Bone marrow (tissue), 2 donors: Measurements from ENCODE around the gene ETV3.

Experiments
- DNase-seq, 2 donors: peaks; one replicate each; lab custom pipeline; 2025; lab: John Stamatoyannopoulos, UW

The ETV3 gene

DNA sequence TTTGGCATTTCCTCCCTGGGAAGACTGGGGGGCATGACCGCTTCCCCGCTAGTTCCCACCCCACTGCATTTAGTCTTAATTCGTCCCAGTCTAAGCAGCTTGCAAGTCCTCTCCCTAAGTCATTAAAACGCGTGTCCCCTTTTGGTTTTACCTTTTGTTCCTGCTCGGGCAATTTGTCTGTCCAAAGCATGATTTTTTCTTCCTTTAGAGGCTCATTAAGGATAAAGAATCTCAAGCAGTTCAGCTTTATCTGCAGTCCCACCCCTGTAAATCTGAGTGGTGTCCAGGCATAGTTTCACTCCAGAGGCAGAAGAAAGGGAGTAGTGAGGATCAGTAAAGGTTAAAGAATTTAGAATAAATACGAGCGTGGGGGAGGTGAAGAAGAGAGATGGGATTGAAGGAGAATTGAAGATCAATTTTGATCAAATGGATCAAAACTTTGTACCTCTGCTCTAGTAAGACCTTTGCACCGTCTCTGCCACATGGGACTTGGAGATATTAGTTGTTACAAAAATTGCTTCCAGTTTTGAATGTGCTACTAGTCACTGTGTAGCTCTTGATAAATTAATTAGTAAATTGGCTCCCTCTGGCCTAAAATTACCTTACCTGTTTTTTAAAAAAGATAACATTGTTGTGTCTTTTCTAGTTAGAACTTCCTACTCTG lies 989 bp upstream of the ETV3 start:
- DNase-seq, result no peak

- DNase-seq, result no peak
Observed at GRCh38 chr1:157137408-157138219, 581 bp downstream of the ETV3 start.

DNA sequence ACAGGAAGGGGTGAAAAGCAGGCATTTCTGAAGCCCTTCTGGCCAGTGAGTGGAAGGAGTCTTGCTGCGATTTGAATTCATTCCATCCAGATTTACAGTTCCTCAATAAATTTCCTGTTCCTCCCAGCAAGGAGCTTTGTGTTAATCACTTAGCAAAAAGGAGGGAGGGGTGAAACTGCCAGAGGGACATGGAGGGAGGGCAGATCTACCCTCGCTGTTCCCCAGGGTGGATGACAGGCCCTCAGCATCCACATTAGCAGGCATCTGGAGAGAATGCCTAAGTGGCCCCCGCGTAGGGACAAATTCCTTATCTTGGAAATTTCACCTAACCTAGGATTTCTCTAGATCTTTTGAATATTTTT lies 1.2 kb downstream of the ETV3 start:
- DNase-seq, result no peak

DNA sequence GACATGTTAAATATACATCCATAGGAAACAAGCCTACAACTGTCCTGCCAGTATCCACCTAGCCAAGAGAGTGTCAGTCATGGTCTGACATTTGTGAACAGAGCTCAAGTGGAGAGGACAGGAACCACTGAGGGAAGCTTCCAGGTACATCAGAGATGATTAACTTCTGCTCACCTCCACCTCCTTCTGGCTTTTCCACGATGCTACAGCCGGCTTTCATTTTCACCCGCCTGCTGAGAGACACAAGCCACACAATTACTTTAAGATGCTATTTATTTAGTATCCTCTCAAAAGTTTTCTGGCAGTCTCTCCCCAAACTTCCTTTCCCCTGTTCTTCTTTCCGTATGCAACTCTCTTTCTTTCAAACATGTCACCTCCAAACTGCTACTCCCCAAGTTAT lies 2.1 kb downstream of the ETV3 start:
- DNase-seq, result no peak

- DNase-seq, result no peak
Observed at GRCh38 chr1:157135646-157136045, 2.5 kb downstream of the ETV3 start.

DNA sequence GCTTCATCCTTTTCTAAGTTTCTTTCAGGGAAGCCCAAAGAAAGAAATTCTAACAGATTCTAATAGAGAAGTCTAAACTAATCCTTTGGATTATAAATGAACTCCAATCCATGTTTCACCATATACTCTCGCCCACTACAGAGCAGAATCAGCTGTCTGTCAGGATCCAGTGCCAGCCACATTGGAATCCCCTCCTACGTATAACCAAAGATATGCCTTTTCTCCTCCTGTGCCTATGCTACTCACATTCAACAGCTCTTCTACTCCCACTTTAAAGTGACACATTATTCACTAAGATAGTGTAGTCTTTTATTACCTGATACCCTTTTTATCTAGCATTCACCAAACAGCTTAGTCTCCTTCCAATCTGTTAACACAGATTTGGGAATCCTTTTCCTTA lies 3.1 kb downstream of the ETV3 start:
- DNase-seq, result no peak

DNA sequence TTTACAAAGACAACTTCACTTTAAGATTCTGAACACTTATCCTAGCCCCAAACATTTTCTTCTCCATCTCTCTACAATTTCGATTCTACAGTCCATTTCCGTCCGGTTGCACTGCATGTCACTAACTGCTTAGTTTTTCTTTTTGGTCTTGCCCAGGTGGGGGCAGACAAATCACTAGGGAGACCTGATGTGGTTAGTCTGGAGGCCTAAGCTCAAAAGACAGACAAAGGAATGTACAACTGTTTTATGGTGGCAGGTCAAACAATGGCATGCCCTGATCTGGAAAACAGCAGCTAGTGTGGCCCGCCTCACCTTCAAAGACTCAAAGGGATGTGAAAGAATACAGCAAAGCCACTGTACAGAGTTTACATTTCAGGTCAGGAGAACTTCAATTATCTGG lies 3.8 kb downstream of the ETV3 start:
- no peak for DNase-seq

- DNase-seq, result no peak
Observed at GRCh38 chr1:157133426-157133825, 4.8 kb downstream of the ETV3 start.

DNA sequence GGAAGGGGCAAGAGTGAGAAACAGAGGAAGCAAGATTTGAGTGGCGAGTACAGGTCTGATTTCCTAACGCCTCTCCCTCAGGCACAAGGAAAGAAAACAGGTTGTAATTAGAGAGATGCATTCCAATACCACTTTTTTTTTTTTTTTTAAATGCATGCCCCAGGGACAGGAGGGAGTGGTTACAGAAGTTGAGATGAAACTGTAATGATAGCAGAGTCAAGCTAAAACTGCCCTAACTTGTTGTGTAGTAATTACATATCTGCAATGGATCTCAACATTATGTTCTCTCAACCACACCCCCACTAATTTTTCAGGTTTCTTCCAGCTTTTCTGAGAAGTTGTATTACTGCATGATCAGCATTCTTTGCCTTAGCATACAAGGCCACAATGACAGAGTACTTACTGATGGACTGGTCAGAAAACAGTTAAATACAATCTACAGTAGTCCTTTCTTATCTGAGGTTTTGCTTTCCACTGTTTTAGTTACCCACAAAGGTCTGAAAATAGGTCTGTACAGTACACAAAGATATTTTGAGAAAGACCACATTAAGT lies 5.5 kb downstream of the ETV3 start:
- DNase-seq, result no peak

DNA sequence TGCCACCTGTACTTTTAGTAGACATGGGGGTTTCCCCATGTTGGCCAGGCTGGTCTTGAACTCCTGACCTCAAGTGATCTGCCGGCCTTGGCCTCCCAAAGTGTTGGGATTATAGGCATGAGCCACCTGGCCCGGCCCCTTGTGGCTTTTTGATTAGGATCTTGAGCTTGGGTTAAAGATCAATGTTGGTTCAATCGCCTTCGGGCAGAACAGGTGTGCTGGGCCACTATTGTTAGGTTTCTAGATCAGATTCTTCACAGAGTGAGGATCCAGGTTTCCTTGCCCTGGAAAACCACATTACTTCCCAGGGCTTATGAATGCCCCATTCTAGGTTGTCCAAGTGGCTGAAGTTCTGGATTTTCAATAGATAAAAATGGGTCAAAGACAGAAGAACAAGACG lies 6.1 kb downstream of the ETV3 start:
- DNase-seq, result no peak

GRCh38 chr1:157131281-157131680 lies 6.9 kb downstream of the ETV3 start:
- DNase-seq, result no peak

DNA sequence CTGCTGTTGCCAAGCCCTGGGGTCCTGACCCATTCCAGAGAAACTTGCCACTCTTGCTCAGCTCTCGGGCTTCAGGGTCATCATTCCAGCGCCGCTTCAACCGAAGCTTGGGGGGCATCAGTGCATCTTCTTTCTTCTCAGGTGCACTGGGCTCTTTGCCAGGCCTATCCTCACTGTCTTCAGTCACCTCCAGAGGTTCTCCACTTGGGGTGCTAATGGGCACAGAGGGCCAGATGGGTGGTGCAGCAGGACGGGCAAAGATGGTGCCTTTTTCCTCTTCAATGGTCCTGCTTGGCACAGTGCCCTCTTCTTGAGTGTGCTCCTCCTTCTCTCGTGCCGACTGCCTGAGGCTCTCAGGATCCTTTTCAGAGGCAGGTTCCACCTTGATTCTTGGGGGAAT lies 13.3 kb downstream of the ETV3 start:
- DNase-seq, result no peak

- no peak for DNase-seq
Observed at GRCh38 chr1:157119448-157119847, 18.7 kb downstream of the ETV3 start.

- no peak for DNase-seq
Observed at GRCh38 chr1:157119008-157119407, 19.2 kb downstream of the ETV3 start.

DNA sequence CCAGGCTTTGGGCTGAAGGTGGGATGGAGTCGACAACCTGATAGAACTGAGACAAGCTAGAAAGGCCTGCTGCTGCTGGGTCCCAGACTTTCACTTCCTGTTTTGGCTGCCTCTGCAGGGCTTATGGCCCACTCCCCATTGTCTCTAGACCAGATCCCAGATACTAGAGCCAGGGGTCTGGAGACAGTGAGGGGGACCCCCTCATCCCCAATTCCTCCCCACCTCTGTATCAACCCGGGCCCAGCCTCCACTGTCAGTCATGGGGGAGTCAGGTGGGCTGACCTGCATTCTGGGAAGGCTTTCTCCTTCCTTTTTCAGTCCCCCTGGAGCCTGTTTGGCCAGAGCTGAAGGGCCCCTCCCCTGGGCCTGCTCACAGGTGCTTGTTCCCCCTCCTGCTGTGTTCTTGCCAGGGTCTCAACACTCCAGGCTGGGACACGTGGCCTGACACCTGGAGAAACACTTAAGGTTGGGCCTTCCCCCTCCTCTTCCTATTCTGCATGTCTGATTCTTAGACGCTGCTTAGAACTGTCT lies 20.6 kb downstream of the ETV3 start:
- no peak for DNase-seq

DNA sequence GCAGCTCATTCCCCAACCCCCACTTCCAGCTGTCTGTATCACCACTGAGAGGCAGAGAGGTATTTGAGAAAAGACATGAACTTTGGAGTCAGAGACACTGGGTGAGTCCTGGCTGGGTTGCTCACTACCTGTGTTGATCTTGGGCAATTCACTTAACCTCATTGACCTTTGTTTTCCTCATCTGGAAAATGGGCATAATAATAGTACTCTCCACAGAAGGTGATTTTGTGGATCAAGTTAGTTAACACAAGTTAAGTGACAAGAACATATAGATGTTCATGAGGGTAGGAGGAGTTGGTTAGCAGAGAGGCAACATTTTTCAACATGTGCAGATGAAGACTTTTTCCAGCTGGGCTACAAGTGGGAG lies 21.5 kb downstream of the ETV3 start:
- DNase-seq, result no peak

DNA sequence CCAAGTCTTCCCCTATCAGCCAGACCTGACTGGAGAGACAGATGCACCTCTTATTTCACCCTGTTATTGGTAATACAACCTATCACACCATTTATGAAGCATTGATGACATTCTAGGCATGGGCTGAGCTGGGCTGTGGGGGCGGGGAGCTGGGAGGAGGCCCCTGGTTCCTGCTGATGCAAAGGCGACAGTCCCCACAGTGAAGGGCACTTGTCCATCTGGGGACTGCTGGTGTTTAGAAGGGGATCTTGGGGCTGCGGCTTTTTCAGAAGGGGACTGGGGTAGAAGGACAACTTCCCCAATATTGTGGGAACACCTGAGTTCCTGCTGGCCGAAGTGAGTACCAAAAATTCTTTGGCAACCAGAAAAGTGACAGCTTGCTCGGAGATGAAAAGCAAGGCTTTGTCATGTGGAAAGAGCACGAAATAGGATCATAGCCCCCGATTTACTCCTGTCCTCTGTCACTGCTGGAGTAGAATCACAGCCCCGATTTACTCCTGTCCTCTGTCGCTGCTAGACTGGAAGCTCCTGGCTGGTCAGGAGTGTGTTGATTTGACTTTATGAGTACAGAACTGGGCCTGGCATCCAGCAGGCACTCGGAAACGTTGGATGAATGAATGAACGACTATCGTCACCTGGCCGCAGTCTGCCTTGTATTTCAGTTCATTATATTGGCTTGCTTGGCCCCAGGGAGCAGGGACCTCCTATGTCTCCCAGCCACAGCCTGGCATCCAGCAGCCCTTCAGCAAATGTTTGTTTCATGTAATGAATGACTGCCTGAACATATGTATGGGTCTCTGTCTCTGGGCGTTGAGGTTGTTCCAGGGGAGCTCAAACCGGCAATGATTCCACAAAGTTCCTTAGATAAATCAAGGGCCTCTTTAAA lies 22.1 kb downstream of the ETV3 start:
- DNase-seq, result no peak

- DNase-seq, result no peak
Observed at GRCh38 chr1:157115429-157115838, 22.8 kb downstream of the ETV3 start.

- no peak for DNase-seq
Observed at GRCh38 chr1:157114183-157115121, 23.7 kb downstream of the ETV3 start.

DNA sequence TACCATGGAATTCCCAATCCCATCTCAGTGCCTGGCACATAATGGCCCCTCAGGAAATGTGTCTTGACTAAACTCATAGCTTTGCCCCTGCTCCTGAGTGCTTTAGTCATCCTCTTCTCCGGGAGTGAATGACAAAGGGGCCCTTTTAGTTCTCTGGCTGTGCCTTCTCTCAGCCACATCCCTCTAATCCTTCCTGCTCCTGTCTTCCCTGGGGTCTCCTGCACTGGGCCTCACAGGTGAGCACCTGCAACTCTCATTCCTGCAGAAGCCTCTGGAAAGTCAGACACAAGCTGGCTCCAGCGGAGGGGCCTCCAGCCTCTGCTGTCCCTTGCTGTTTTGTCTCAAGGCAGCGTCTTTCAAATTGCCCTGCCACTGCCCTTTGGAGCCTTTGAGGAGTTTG lies 24.6 kb downstream of the ETV3 start:
- DNase-seq, result no peak

GRCh38 chr1:157113106-157113505 lies 25.1 kb downstream of the ETV3 start:
- no peak for DNase-seq
